B cell (primary cell): Measurements from ENCODE around the gene PSMD1. TPM values are rescaled to one million over a fixed set of nuclear protein-coding genes. Genes with fewer than 3 reads are reported as not detected.

ENCODE experiments used
- ATAC-seq: fragments of 200-7000 bp; cut with Tn5 transposase; one replicate; pipeline ENCODE4 v1.10.0; 2021; ENCODE audit warnings: low read depth, mild to moderate bottlenecking, moderate number of reproducible peaks, moderate library complexity
- CTCF ChIA-PET: fragments of 350-600 bp; sonication (Branson Sonifier 250); formaldehyde crosslinking; loops from one replicate; lab custom pipeline; 2021; ENCODE audit warnings: antibody characterized with exemption, inconsistent platforms; lab: Charles Lee
- POLR2A ChIA-PET: fragments of 350-600 bp; sonication (Branson Sonifier 250); formaldehyde crosslinking; loops from one replicate; lab custom pipeline; 2021; ENCODE audit warnings: antibody characterized with exemption; lab: Charles Lee
- DNase-seq: peaks from one replicate; pipeline ENCODE4 v3.0.0; 2013
- H2AFZ ChIP-seq: 2 replicates; pipeline ENCODE4 v1.6.1; 2012; ENCODE audit warnings: mild to moderate bottlenecking, low read depth, low read length; ENCODE audit not compliant: insufficient read depth, poor library complexity, severe bottlenecking
- H3K27ac ChIP-seq, 2 donors: 1 replicate in 1 of 2; 2 replicates in 1 of 2; pipeline ENCODE4 v1.5.1; 2012 to 2013; ENCODE audit warnings: low read length in 2 of 2, mild to moderate bottlenecking in 2 of 2, moderate library complexity in 1 of 2
- H3K27me3 ChIP-seq, 4 experiments: fragments of 200-600 bp in 1 of 4; sonication (generic) in 1 of 4; replicated peaks in 1 of 4; 1 replicate in 2 of 4; 2 replicates in 2 of 4; pipeline versions ENCODE4 v1.6.1 to v1.7.0; 2013 to 2016; ENCODE audit warnings: low read length in 3 of 4, mild to moderate bottlenecking in 2 of 4, mixed read lengths in 1 of 4, moderate library complexity in 1 of 4; ENCODE audit not compliant: insufficient read depth in 4 of 4, control insufficient read depth in 3 of 4; ENCODE audit errors: control extremely low read depth in 1 of 4
- H3K36me3 ChIP-seq, 2 experiments: replicated peaks in 1 of 2; 1 replicate in 1 of 2; 2 replicates in 1 of 2; pipeline versions ENCODE4 v1.6.1 to v1.7.1; 2013; ENCODE audit warnings: low read length in 1 of 2; ENCODE audit not compliant: insufficient read depth in 2 of 2, control insufficient read depth in 1 of 2; ENCODE audit errors: control extremely low read depth in 1 of 2, extremely low read depth in 1 of 2
- H3K4me1 ChIP-seq, 2 donors: fragments of 200-600 bp in 1 of 2; sonication (generic) in 1 of 2; 1 replicate in 1 of 2; 2 replicates in 1 of 2; pipeline versions ENCODE4 v1.5.1 to v1.6.1; 2013 to 2017; ENCODE audit warnings: low read length in 2 of 2; ENCODE audit not compliant: control insufficient read depth in 2 of 2, insufficient read depth in 2 of 2
- H3K4me2 ChIP-seq: replicated peaks from 2 replicates; pipeline ENCODE3; 2012; ENCODE audit warnings: mild to moderate bottlenecking, low read depth, low read length; ENCODE audit not compliant: poor library complexity, severe bottlenecking
- H3K4me3 ChIP-seq, 5 experiments: fragments of 200-600 bp in 1 of 5; sonication (generic) in 1 of 5; 1 replicate in 3 of 5; 2 replicates in 2 of 5; pipeline versions ENCODE4 v1.5.1 to v1.7.0; 2011 to 2016; ENCODE audit warnings: low read length in 4 of 5, mild to moderate bottlenecking in 4 of 5, low read depth in 2 of 5, control low read depth in 1 of 5, moderate library complexity in 1 of 5; ENCODE audit not compliant: insufficient read depth in 1 of 5; ENCODE audit errors: control extremely low read depth in 1 of 5, extremely low read depth in 1 of 5
- H3K79me2 ChIP-seq: fragments of 200-600 bp; sonication (generic); one replicate; pipeline ENCODE4 v1.6.0; 2016; ENCODE audit warnings: low read length; ENCODE audit not compliant: control insufficient read depth, insufficient read depth
- H3K9ac ChIP-seq: fragments of 200-600 bp; sonication (generic); 2 replicates; pipeline ENCODE4 v1.6.1; 2017; ENCODE audit warnings: mild to moderate bottlenecking, low read length, moderate library complexity
- H3K9me3 ChIP-seq, 3 donors: one replicate each; pipeline versions ENCODE4 v1.6.1 to v1.7.1; 2013; ENCODE audit warnings: low read length in 2 of 3; ENCODE audit not compliant: control insufficient read depth in 2 of 3, insufficient read depth in 1 of 3; ENCODE audit errors: control extremely low read depth in 1 of 3
- H4K20me1 ChIP-seq: 2 replicates; pipeline ENCODE4 v1.6.0; 2012; ENCODE audit warnings: mild to moderate bottlenecking, low read length; ENCODE audit not compliant: insufficient read depth, control insufficient read depth, poor library complexity, severe bottlenecking
- H3K27ac Mint-ChIP-seq: one replicate; pipeline ENCODE4 v1.8.0; 2021; ENCODE audit warnings: mixed read lengths
- H3K27me3 Mint-ChIP-seq: one replicate; pipeline ENCODE4 v1.8.0; 2021; ENCODE audit warnings: mixed read lengths
- H3K4me1 Mint-ChIP-seq: one replicate; pipeline ENCODE4 v1.8.0; 2021; ENCODE audit warnings: mixed read lengths
- H3K4me3 Mint-ChIP-seq: one replicate; pipeline ENCODE4 v1.8.0; 2021; ENCODE audit warnings: mixed read lengths
- H3K9me3 Mint-ChIP-seq: one replicate; pipeline ENCODE4 v1.8.0; 2022; ENCODE audit warnings: mixed read lengths; ENCODE audit not compliant: insufficient read depth
- EZH2 ChIP-seq: IDR thresholded peaks from 2 replicates; pipeline ENCODE4 v1.6.1; 2012; ENCODE audit warnings: borderline replicate concordance, low read depth, mild to moderate bottlenecking, moderate library complexity, low read length; ENCODE audit not compliant: insufficient read depth, poor library complexity, severe bottlenecking
- WGBS: methylation state at CpG from one replicate; pipeline ENCODE4 v1.1.5; 2013; ENCODE audit warnings: missing lambda C conversion rate; ENCODE audit not compliant: insufficient coverage; 5-methylcytosine and 5-hydroxymethylcytosine counted together
- intact Hi-C: fragments of 100-400 bp; cut with micrococcal nuclease; formaldehyde crosslinking; loops from one replicate; pipeline ENCODE4 v1.10.0; 2022
- polyA plus RNA-seq: library from polyadenylated mRNA; depleted of rRNA; stranded (reverse); fragments of >200 nt; gene quantifications from 2 replicates; pipeline ENCODE4 v1.2.3, GENCODE V29; 2012
- total RNA-seq, 2 donors: library from RNA; stranded (reverse); fragments of 120-200 nt in 1 of 2; gene quantifications; 1 replicate in 1 of 2; 2 replicates in 1 of 2; pipeline versions ENCODE4 v1.2.3 to v1.2.4, GENCODE V29; 2013 to 2022
- TF ChIP-seq, protein P1 (sequence below): fragments of 200-600 bp; IDR thresholded peaks from one replicate; pipeline ENCODE4 v1.8.0; 2022; ENCODE audit warnings: antibody characterized with exemption, mild to moderate bottlenecking

PSMD1 gene
- total and polyA plus RNA-seq, 2 donors (not counting 1 experiment from before 2014, with no cell fraction given), result 21.5 to 48.2 TPM

DNA sequence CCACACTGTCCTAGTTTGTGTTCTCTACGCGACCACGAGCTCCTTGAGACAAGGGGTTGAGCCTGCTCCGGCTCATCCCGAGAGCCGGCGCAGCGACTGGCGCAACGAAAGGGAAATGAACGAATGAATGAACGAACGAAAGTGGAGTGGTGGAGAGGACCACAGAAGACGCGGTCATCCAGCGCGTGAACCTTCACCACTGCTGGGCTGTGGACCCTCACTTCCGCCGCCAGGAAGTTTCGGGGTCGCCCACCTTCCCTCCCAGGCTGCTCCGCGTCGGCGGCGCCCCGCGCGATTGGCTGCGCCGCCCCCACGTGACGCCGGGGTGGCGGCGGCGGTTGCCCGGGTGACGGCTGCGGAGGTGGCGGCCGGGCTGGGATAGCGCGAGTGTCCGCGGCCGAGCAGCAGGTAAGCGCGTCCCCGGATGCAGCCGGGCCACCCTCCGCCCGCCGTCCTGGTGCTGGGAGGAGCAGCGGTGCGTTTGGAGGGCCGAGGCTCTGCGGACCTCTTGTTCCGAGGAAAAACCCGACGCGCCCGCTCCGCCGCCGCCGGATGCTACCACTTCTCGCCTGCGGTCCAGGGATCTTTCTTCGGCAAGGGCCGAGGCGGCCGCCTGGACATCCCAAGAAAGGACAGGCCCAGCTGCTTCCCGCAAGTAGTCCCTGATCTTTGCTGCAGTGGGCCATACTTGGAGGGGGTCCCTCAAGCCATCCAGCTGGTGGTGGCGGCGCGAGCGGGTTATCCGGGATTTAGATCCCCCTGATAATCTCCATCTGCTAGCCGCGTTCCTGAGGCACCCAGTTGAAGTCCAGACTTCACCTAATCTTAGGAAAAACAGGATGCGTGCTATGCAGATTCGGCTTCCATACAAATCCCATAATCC, 141.9 kb downstream of the PSMD1 start, which contains the start of gene ARMC9:
TSS of gene ARMC9 (plus strand) at position 341 of the 883 bp plus-strand sequence. CDS start 7,608 bp downstream, outside the sequence.
- H3K9me3 Mint-ChIP-seq, result no peaks in the 10 kb centered on the region

More for the DNA sequence above, 141.9 kb downstream of the PSMD1 start, which contains the start of gene ARMC9:
- H3K4me3 Mint-ChIP-seq, result peak within 1 kb of the TSS; percentile 95
- ATAC-seq (peak; percentile 98), DNase-seq (peak; percentile 84)
- no peaks in the 10 kb centered on the region for H3K9me3 ChIP-seq
- no peaks in the 10 kb centered on the region for H3K36me3 ChIP-seq
- peak within 1 kb of the TSS; percentile 50 for H3K27ac Mint-ChIP-seq
- 1% methylated on average over 83 of the region's 83 CpGs for WGBS
- peak within 1 kb of the TSS; percentile 68 to 96 (median 92) for H3K4me3 ChIP-seq
- H3K27me3 ChIP-seq, result peaks cover 0 to 5% (median 0%) of the 10 kb centered on the region in 4 experiments
- peaks cover 8 to 12% of the 10 kb centered on the region in 2 donors for H3K4me1 ChIP-seq
- H3K4me1 Mint-ChIP-seq, result peaks cover 10% of the 10 kb centered on the region
- peak within 1 kb of the TSS; percentile 85 for H3K9ac ChIP-seq
- intact Hi-C loops, result loop anchor here (1.0 kb wide), 1 partner anchor 266 kb away; the partner anchor contains the start of gene NCL
- peak within 1 kb of the TSS in 1 of 2 donors; percentile 21 for H3K27ac ChIP-seq
- peaks cover 11% of the 10 kb centered on the region for H3K27me3 Mint-ChIP-seq
- peak within 1 kb of the TSS; percentile 83 for H3K4me2 ChIP-seq
- ChIA-PET POLR2A (no interaction called here), CTCF (interaction anchor here (0.8 to 1.3 kb wide), 2 partner anchors 29 to 94 kb away, joined by 3 to 5 read pairs; no protein-coding TSS in a partner anchor)
- no peaks in the 10 kb centered on the region for H3K79me2 ChIP-seq
- H4K20me1 ChIP-seq, result no peaks in the 10 kb centered on the region
- TF ChIP-seq, protein P1, sequence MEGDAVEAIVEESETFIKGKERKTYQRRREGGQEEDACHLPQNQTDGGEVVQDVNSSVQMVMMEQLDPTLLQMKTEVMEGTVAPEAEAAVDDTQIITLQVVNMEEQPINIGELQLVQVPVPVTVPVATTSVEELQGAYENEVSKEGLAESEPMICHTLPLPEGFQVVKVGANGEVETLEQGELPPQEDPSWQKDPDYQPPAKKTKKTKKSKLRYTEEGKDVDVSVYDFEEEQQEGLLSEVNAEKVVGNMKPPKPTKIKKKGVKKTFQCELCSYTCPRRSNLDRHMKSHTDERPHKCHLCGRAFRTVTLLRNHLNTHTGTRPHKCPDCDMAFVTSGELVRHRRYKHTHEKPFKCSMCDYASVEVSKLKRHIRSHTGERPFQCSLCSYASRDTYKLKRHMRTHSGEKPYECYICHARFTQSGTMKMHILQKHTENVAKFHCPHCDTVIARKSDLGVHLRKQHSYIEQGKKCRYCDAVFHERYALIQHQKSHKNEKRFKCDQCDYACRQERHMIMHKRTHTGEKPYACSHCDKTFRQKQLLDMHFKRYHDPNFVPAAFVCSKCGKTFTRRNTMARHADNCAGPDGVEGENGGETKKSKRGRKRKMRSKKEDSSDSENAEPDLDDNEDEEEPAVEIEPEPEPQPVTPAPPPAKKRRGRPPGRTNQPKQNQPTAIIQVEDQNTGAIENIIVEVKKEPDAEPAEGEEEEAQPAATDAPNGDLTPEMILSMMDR, result no peak
- no peak for TF ChIP-seq EZH2
- peak within 1 kb of the TSS; percentile 96 for H2AFZ ChIP-seq
